ENCODE data around the gene SPO11.

The SPO11 gene

GRCh38 chr20:57298457-57298856 is 31.1 kb upstream of the SPO11 start:
- no peaks in the 10 kb centered on the region for H3K9me3 Mint-ChIP-seq
- peaks cover 12% of the 10 kb centered on the region for H3K27me3 Mint-ChIP-seq
- no peak overlapping the region for H3K27ac Mint-ChIP-seq
- no peaks in the 10 kb centered on the region for H3K36me3 Mint-ChIP-seq
- no peaks in the 10 kb centered on the region for H3K4me1 Mint-ChIP-seq
- no peak overlapping the region for H3K4me3 Mint-ChIP-seq

- H3K9me3 Mint-ChIP-seq = no peaks in the 10 kb centered on the region
- no peaks in the 10 kb centered on the region for H3K4me1 Mint-ChIP-seq
- no peak overlapping the region for H3K4me3 Mint-ChIP-seq
- peaks cover 8% of the 10 kb centered on the region for H3K27me3 Mint-ChIP-seq
- H3K36me3 Mint-ChIP-seq = no peaks in the 10 kb centered on the region
- H3K27ac Mint-ChIP-seq = no peak overlapping the region
Observed at GRCh38 chr20:57301026-57301425, 28.6 kb upstream of the SPO11 start.

- peaks cover 5% of the 10 kb centered on the region for H3K27me3 Mint-ChIP-seq
- H3K9me3 Mint-ChIP-seq = no peaks in the 10 kb centered on the region
- no peaks in the 10 kb centered on the region for H3K36me3 Mint-ChIP-seq
- no peak overlapping the region for H3K27ac Mint-ChIP-seq
- no peak overlapping the region for H3K4me3 Mint-ChIP-seq
- H3K4me1 Mint-ChIP-seq = no peaks in the 10 kb centered on the region
Observed at GRCh38 chr20:57306747-57307146, 22.9 kb upstream of the SPO11 start.

GRCh38 chr20:57308451-57309271 is 20.9 kb upstream of the SPO11 start:
- Mint-ChIP-seq H3K27me3 (peaks cover 3% of the 10 kb centered on the region), H3K4me3 (no peak overlapping the region), H3K36me3 (no peaks in the 10 kb centered on the region), H3K9me3 (no peaks in the 10 kb centered on the region), H3K4me1 (no peaks in the 10 kb centered on the region), H3K27ac (no peak overlapping the region)

- H3K4me3 Mint-ChIP-seq = no peak overlapping the region
- peaks cover 4% of the 10 kb centered on the region for H3K27me3 Mint-ChIP-seq
- H3K4me1 Mint-ChIP-seq = no peaks in the 10 kb centered on the region
- H3K36me3 Mint-ChIP-seq = no peaks in the 10 kb centered on the region
- H3K9me3 Mint-ChIP-seq = no peaks in the 10 kb centered on the region
- H3K27ac Mint-ChIP-seq = no peak overlapping the region
Observed at GRCh38 chr20:57309544-57310115, 20.0 kb upstream of the SPO11 start.

- Mint-ChIP-seq H3K4me1 (no peaks in the 10 kb centered on the region), H3K9me3 (no peaks in the 10 kb centered on the region), H3K27ac (no peak overlapping the region), H3K27me3 (peaks cover 6% of the 10 kb centered on the region), H3K4me3 (no peak overlapping the region), H3K36me3 (no peaks in the 10 kb centered on the region)
Observed at GRCh38 chr20:57310821-57311514, 18.6 kb upstream of the SPO11 start.

- peaks cover 6% of the 10 kb centered on the region for H3K27me3 Mint-ChIP-seq
- H3K27ac Mint-ChIP-seq = no peak overlapping the region
- H3K36me3 Mint-ChIP-seq = no peaks in the 10 kb centered on the region
- H3K4me3 Mint-ChIP-seq = no peak overlapping the region
- no peaks in the 10 kb centered on the region for H3K4me1 Mint-ChIP-seq
- no peaks in the 10 kb centered on the region for H3K9me3 Mint-ChIP-seq
Observed at GRCh38 chr20:57312138-57312537, 17.5 kb upstream of the SPO11 start.

GRCh38 chr20:57313230-57313629 is 16.4 kb upstream of the SPO11 start:
- Mint-ChIP-seq H3K4me3 (no peak overlapping the region), H3K27me3 (peaks cover 4% of the 10 kb centered on the region), H3K36me3 (no peaks in the 10 kb centered on the region), H3K4me1 (no peaks in the 10 kb centered on the region), H3K27ac (no peak overlapping the region), H3K9me3 (no peaks in the 10 kb centered on the region)

GRCh38 chr20:57313951-57314350 is 15.7 kb upstream of the SPO11 start:
- Mint-ChIP-seq H3K27me3 (peaks cover 3% of the 10 kb centered on the region), H3K27ac (no peak overlapping the region), H3K4me1 (no peaks in the 10 kb centered on the region), H3K4me3 (no peak overlapping the region), H3K9me3 (no peaks in the 10 kb centered on the region), H3K36me3 (no peaks in the 10 kb centered on the region)

GRCh38 chr20:57315083-57315975 is 14.3 kb upstream of the SPO11 start:
- Mint-ChIP-seq H3K27ac (no peak overlapping the region), H3K36me3 (no peaks in the 10 kb centered on the region), H3K4me3 (no peak overlapping the region), H3K27me3 (peaks cover 9% of the 10 kb centered on the region), H3K9me3 (no peaks in the 10 kb centered on the region), H3K4me1 (no peaks in the 10 kb centered on the region)

GRCh38 chr20:57315976-57316480 is 13.6 kb upstream of the SPO11 start:
- H3K27ac Mint-ChIP-seq = no peak overlapping the region
- H3K4me1 Mint-ChIP-seq = no peaks in the 10 kb centered on the region
- H3K9me3 Mint-ChIP-seq = no peaks in the 10 kb centered on the region
- no peak overlapping the region for H3K4me3 Mint-ChIP-seq
- H3K36me3 Mint-ChIP-seq = no peaks in the 10 kb centered on the region
- peaks cover 10% of the 10 kb centered on the region for H3K27me3 Mint-ChIP-seq

GRCh38 chr20:57316795-57317201 is 12.8 kb upstream of the SPO11 start:
- Mint-ChIP-seq H3K4me1 (no peaks in the 10 kb centered on the region), H3K36me3 (no peaks in the 10 kb centered on the region), H3K27ac (no peak overlapping the region), H3K27me3 (peaks cover 13% of the 10 kb centered on the region), H3K4me3 (no peak overlapping the region), H3K9me3 (no peaks in the 10 kb centered on the region)

- Mint-ChIP-seq H3K27ac (no peak overlapping the region), H3K4me3 (no peak overlapping the region), H3K9me3 (no peaks in the 10 kb centered on the region), H3K36me3 (no peaks in the 10 kb centered on the region), H3K4me1 (no peaks in the 10 kb centered on the region), H3K27me3 (peaks cover 16% of the 10 kb centered on the region)
Observed at GRCh38 chr20:57317316-57317788, 12.3 kb upstream of the SPO11 start.

GRCh38 chr20:57317789-57318371 is 11.7 kb upstream of the SPO11 start:
- H3K27me3 Mint-ChIP-seq = peaks cover 20% of the 10 kb centered on the region
- no peaks in the 10 kb centered on the region for H3K36me3 Mint-ChIP-seq
- H3K27ac Mint-ChIP-seq = no peak overlapping the region
- no peak overlapping the region for H3K4me3 Mint-ChIP-seq
- H3K4me1 Mint-ChIP-seq = no peaks in the 10 kb centered on the region
- no peaks in the 10 kb centered on the region for H3K9me3 Mint-ChIP-seq

- Mint-ChIP-seq H3K27me3 (peaks cover 25% of the 10 kb centered on the region), H3K9me3 (peaks cover under 1% of the 10 kb centered on the region), H3K36me3 (peaks cover 3% of the 10 kb centered on the region), H3K27ac (no peak overlapping the region), H3K4me1 (no peaks in the 10 kb centered on the region), H3K4me3 (no peak overlapping the region)
Observed at GRCh38 chr20:57319584-57319983, 10.0 kb upstream of the SPO11 start.

Data from activated naive CD4-positive, alpha-beta T cell treated with anti-CD3 and anti-CD28 coated beads, Interleukin-2, amount 50 U/mL, for 24 hours (primary cell).